ENCODE data around the gene LHFPL2.

Gene LHFPL2

DNA sequence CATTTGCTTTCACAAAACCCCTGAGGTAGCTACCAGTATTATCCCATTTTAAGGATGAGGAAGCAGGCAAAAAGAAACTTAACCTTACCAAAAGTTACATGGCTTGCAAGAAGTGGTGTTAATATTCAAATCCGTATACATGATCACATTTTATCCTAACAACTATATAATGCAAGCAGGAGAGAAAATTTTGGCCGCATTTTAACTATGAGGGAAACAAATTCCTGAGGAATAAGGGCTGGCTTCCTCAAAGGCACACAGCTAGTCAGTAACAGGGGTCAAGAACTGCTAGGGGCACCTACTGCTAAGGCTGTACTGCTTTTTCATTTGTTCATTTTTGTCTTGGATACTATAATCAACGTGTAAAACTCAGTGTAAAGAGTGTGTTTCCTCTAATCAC is 81.0 kb downstream of the LHFPL2 start:
- DNase-seq (ENCODE audit: low read depth), result no peak

DNA sequence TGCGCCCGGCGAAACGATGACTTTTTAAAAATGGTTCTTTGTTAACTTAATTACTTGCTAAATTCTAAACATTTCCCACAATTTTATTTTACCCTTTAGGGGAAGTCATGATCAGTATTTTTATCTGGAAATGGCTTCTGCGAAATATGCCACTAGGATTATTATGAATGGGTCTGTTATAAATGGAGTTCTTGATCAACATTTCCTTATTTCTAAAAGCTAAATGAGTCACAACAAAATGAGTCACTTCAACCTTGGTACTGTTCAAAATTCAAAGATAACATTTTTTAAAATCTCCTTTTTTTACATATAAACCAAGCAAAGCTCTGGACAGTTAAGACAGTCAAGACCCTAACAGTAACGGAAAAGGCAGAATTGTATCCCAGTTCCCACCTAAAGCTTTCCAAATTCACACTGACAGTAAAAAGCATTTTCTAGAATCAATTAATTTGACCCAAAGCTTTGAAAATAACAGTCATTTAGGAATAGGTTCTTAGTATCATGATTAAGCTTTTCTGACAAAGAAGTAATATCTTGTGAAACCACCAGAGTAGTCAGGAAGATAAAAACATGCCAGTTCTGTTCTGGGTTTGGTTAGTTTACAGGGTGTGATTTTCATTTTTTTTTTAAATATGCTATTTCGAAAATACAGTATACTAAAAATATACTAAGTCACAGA is 81.7 kb downstream of the LHFPL2 start:
- DNase-seq (ENCODE audit: low read depth), result no peak

DNA sequence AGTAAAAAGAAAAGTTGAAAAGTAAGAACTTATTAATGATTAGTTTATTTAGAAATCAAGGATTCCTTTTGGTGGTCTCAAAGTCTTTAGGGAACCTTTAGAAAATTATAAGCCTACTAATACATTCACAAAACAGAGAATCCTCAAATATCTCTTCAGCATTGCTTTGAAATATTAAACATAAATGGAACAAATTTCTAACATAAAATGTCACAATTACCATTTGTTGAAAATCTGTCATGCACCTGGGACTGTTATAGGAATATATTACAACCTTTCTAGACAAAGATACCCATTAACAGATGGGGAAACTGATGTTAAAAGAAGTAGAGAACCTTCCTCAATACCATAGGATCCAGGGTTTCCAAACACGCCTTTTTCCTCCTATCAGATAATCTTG is 83.2 kb downstream of the LHFPL2 start:
- DNase-seq (ENCODE audit: low read depth), result no peak

DNA sequence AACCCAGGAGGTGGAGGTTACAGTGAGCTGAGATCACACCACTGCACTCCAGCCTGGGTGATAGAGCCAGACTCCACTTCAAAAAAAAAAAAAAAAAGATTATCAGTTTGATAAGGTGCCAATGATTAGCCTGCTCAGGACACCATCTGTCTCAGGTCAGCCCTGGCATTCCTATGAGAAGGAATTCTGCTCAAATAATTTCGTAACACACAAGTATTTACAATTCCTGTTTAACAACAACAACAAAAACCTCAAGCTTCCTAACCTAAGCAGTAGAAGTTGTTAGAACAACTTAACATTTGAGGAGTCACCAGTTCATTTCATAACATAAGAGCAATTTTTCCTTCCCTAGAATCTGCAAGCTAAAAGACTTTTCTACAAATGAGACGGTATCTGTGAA is 85.0 kb downstream of the LHFPL2 start:
- DNase-seq (ENCODE audit: low read depth), result no peak

DNA sequence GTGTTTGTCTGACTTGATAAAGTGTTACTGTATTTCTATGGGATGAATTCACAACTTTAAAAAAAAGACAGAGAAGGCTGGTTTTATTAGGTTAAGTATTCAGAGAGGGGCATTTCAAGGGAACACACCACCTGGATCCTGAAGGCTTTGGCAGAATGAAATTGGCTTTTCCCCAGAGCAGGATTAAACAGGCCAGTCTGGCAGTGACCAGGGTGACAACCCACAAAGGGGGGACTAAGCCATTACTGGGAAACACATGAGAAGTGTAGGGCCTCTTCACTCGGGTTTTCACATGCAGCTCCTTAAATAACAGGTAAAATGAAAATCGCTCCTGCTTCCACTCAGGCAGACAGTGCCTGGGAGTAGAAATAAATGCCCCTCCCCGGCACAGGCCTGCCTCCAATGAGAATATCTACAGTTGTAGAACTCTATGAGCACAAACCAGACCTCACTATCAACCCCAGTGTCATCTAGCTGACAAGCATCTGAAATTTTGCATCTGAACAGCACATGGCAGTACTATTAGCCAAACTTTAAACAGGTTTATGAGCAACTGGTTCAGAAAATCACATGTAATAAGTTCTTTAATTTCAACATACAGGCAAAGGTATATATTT is 85.8 kb downstream of the LHFPL2 start:
- DNase-seq (ENCODE audit: low read depth), result no peak

DNA sequence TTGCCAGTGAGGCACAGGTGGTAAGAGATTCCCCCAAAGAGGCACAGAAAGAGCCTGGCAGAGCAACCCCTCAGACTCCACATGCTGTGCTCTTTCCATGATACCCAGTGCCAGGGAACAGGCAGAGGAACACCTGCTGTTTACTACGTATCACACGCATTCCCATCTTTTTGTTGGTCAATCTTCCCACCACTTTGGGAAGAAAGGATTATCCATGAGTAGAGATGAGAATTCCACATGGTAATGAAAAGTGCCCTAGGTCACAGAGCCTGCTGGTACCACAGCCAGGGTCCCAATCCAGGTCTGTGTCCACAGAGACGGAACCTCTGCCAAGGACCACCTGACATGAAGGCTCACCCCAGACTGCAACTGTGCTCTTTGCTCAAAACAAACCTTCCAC is 86.6 kb downstream of the LHFPL2 start:
- DNase-seq (ENCODE audit: low read depth), result no peak

DNA sequence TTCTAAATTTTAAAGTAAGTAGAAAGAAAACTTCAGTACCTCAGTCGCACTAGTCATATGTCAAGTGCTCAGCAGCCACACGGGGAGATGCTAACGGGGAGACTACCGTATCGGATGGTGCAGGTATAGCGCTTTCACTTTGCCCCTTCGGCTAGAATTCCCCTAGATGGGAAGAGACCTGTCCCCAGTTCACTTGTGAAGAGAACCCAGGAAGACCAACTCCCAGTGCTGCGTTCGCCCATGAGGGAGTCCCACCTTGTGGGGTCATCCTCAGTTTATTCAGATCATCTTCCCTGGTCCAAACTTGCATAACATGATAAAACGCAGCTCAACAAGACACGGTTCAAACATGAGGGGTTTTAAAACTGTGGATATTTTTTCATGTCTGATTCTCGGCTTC is 87.3 kb downstream of the LHFPL2 start:
- no peak for DNase-seq (ENCODE audit: low read depth)

DNA sequence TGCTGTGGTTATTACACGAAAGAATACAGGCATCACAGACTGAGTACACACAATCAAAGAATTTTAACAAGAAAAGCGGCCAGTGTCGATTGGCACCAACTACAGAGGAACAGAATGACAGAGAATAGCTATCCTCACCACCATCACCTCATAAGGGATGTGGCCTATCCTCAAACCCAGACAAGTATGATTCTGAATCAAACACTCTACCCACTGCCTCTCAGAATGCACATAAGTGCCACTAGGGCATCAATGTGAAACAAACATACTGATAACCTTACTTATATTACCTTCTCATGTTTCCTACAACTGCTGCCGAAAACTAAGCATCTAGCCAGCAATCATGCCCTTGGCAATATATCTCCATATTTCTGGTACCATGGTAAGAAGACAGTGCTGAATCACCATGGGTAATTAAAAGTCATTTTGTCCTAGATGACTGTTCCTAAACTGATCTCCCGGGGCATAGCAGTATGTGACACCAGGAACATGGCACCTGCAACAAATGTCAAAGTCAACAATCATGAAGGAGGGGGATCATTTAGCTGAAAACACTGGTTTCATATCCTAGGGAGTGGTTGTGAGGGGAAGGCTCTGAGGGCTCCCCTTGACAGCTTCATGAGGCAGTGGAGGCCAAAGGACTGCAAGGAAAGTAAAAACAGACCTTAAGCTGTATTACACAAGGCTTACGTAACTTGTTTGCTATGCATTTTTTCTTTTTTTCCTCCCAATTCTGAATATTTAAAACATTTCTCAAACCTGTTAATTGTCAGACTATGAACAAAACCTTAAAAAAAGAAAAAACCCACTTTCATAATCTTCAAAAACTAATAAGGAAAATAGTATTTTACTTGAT is 88.3 kb downstream of the LHFPL2 start:
- DNase-seq (ENCODE audit: low read depth), result no peak

DNA sequence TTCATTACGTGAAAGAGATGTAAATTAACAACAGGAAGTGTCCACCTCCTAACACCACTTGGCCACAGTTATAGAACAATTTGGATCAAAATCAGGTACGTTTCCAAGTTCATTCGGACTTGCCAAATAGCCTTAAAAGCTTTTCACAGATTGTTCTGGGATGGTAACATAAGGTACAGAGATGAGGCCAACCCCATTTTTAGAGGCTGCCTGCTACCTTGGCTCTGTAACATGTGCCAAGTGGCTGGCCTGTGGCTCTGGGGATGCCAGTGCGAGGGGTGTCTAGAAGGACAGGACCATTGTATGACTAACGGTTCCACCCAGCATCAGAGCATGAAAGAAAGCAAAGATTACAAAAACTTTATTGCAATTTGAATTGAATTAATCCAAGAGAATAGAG is 91.0 kb downstream of the LHFPL2 start:
- DNase-seq (ENCODE audit: low read depth), result no peak

DNA sequence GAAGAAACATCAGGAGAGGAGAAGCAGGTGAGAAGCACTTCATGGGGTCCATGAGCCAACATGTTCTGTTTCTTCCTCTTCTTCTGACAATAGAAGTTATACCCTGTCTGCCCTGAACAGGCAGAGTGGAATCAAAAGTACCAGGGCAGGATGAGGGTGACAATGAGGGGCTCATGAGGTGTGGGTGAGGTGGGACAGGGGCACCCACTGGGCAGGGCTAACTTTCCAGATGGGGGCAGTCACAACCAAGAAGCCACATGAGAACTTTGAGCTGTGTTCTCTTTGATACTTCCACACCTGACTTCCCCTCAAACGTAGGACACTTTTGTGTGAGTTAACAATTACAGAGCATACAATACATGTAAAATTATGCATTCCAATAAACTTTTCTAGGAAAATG is 92.7 kb downstream of the LHFPL2 start:
- DNase-seq (ENCODE audit: low read depth), result no peak

DNA sequence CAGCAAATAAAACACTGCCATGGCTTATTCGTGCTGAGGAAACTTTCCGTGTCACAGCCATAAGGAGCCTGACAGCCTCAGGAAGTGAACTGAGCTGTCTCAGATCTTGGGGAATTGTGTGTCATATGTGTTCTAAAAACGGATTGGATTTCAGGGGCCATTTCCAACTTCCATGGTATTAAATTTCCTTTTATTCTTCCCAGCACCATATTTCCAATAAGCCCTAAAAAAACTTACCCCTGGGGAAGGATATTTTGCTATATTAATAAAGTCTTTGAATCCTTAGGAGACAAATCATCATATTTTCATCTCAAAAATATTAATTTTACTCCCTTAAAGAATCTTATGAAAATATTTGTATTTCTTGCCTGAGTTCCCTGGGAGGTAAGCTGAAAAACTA is 93.9 kb downstream of the LHFPL2 start:
- no peak for DNase-seq (ENCODE audit: low read depth)

DNA sequence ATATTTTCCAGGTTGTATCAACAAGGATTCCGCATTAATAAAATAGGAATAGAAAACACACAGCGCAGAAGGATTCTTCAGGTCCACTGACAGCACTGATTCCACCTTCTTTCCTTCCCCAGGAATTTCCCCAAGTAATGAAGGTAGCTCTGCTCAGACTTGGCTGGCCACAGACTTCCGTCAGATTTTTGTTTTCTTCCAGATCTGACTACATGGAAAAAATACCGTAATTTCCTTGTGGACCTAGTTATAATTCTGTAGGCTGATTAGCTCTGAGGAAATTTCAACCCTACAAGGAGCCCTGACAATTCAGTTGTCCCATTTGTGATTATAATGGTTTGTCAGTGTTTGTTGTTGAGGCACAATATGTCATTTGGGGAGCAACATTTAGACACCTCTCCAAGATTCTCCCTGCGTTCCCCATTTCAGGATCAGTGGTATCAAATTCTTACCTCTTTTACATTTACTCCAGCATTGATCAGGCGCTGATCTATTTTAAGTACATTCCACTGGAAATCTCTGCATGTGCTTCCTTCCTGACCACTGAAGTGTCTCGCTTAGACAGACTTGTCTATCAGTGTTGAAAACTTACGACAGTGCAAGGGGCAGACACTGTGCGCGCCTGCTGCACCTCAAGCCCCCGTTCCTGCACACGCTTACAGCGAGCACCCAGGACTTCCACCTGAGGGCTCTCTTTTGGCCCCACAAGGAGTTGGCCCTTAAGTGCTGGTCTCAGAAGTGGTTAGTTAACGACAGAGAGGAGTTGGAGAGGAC is 94.8 kb downstream of the LHFPL2 start:
- no peak for DNase-seq (ENCODE audit: low read depth)

DNA sequence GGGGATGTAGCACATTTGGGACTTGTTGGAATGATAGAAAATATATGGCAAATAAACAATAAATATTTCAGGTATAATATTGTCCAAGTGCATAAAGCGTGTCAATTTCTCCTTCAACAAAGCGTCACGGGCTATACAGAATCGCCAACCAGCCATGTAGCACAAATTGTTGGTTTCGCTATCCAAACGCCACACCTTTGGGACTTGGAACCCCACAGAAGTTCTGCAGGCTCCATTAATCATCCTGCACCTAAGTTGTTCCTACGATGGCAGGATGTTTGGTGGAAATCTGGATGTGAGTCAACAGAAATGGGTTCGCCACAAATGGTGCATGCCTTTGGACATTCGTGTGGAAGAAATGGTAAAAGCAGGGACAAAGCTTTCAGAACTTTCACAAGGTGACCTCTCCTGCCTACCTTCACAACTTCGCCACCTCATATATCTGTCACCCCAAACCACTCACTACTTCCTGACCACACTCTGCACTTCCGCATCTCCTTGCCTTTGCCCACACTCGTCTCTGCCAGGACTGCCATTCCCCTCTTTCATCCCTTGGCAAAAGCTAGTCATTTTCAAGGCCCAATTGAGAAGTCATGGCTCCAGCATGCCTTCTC is 95.7 kb downstream of the LHFPL2 start:
- DNase-seq (ENCODE audit: low read depth), result no peak

DNA sequence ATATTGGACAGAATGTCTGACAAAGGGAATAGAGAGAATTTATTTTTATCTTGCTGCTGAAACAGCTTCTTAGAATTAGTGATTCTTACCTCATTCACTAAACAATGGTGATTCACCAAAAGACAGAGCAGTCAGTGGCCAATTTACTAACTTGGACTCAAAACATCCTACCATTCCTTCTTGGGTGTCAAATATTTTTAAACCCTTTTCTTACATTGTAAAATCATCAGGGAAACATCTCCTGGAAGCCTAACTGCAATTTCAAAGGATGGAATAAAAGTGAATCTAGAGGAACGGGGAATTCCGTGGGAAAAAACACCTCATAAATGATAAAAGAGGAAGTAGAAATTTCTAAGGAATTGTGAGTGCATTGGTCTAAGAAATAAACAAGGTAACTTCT is 97.7 kb downstream of the LHFPL2 start:
- no peak for DNase-seq (ENCODE audit: low read depth)

DNA sequence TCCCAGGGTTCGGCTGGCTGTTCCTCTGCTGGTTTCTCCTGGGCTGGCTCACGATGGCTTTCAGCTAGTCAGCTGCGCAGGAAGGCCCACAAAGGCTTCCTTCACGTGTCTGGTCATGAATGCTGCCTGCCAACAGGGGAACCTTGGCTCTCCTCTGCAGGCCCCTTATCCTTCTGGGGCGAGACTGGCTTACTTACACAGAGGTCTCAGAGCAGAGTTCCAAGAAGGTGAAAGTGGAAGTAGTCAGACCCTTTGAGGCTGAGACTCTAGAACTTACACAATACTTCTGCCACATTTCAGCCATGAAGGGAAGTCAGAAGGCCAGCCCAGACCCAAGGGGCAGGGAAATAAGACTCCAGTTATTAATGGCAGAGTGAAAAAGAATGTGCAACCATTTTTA is 99.5 kb downstream of the LHFPL2 start:
- no peak for DNase-seq (ENCODE audit: low read depth)

DNA sequence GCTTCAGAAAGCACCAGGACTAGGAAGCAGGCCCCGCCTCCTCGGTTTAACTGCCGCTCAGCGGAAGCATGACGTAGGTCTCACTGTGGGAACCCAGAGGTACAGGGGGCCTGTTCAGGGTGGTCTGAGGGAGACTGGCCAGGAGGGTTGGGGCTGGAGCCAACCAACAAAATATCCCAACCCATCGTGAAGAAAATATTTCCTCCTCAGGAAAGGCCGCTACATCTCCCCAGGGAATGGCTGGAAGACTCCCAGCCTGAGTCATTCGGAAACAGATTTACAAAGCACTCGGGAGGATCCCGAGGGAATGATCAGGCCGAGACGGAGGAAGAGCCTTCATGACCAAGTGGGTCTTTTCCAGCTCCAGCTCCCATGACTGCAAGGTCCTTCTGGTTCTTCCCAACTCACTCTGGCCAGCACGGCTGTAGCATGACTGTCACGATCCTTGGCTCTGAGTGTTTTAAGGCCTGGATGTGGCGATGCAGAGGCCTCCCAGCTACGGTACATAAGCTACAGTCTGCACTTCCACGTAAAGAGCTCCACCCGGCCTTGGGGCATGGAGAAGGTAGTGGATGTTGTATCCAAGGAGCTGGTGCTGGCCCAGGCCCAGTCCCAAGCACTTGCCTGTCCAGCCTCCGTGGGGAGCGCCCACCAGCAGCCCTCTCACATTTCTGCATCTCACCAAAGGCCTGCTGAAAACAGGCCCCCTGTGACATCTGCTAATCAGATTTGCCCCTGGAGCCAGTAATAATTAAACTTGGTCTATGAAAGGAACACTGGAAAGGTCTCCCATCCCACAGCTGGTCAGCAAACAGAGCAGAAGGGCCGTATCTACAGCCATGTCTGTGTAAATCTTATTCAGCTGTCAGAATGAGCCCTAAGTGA is 100.6 kb downstream of the LHFPL2 start:
- no peak for DNase-seq (ENCODE audit: low read depth)

DNA sequence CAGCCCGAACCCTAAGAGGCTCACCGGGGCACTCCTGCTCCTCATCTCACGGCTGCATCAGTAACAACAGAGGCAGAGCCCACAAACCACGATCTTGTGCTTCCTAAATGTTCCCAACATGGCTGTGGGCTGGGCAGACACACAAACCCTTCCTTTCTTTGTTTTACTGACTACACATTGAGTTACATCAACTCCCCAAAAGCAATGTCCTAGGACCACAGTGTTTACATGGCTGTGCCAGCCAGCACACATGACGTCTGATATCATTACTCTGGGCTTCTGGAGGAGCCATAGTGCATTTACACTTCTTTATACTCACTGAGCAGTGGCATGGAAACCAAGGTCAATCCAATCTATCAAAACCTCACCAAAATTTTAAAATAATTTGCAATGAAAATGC is 101.4 kb downstream of the LHFPL2 start:
- DNase-seq (ENCODE audit: low read depth), result no peak

DNA sequence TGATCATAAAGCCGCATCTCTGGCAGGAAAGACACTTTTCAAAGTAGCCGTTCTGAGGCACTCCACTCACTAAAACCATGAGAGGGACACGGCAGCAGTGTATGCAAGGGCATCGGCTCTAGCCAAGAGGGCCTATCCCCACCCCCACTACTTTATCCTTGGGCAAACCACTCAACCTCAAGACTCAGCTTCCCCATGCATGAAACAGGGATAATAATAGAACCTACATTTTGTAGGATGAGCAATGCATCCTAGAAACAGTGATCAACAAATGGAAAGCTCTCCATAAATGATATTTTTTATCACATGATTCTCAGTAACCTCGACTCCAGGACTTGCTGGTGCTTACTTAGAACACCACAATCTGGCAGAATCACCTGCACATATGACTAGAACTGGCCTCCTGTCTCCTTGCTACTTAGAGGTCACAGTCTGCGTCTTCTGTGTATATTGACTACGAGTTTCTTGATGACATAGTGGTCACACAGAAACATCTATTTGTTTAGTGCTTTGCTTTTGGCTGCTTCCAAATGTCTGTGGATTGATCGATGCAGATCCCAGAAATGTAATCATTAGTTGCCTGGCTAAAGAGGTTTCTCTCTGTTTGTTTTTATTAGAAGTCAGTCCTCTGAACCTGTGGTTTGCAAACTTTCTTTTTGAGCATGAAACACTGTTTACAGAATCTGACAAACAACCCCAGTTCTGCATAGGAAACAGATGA is 102.1 kb downstream of the LHFPL2 start:
- no peak for DNase-seq (ENCODE audit: low read depth)

DNA sequence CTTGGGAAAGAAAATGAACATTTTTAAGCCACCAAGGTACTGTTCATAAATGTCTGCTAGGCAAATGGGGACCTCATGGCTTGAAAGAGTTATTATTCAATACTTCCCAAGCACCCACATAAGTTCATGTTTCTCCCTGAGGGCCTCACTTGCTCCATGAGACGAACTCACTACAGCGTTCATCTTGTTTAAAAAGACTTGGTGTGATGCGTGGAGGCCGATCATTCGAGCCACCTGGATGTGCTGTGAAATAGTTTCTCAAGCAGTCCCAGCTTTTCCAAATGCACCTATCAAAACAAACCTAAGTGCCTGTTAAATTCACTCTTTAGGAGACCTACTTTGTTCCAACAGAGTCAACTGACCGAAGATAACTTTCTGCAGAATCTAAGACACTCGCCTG is 103.2 kb downstream of the LHFPL2 start:
- no peak for DNase-seq (ENCODE audit: low read depth)

DNA sequence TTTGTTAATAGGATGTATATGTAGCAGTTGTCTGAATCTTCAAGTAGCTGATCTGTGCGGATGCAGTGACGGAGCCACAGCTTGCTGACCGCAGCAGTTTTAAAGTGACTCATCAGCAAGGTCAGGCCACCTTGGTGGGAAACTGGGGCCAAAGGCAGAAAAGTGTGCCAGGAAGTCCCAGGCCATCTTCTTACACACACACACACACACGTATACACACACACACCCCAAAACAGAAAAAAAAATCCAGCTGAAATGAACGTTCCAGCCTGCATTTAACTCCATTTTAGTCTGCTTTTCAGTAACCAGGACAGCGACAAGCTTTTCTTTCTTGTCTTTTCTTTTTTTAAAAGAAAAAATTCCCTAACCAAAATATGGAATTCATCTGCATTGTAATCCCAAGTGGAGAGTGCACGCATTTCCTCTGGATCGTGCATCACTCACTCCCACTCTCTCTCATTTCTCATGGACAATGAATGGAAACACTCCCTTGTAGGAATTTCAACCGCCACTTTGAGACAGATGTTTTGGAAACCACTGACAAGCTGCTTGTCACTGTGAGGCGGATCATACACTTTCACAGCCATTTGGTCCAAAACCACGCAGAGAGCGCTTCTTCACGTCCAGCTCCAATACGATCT is 103.9 kb downstream of the LHFPL2 start:
- DNase-seq (ENCODE audit: low read depth), result no peak
